GM19467 (cell line): ENCODE measurements around the gene OR6X1.
A peak's percentile ranks its signal among the peaks of the same experiment; 100 is the strongest.
"Not testable (repeated sequence)": the region's sequence is repeated elsewhere in the genome, so short reads cannot be mapped to it uniquely, and the experiment has no call there.

Experiments used
- ATAC-seq: cut with Tn5 transposase; IDR thresholded peaks from one replicate; pipeline ENCODE4 v1.9.1; 2021; ENCODE audit warnings: mild to moderate bottlenecking, moderate library complexity; ENCODE audit not compliant: unreplicated experiment

The OR6X1 gene

GRCh38 chr11:123755344-123755743 lies 1.0 kb upstream of the OR6X1 start:
- ATAC-seq: no peak

GRCh38 chr11:123753110-123753509 lies 1.2 kb downstream of the OR6X1 start:
- no peak for ATAC-seq

- ATAC-seq: no peak
Observed at GRCh38 chr11:123751781-123752180, 2.5 kb downstream of the OR6X1 start.

- ATAC-seq: not testable (repeated sequence)
Observed at GRCh38 chr11:123748349-123748748, 6.0 kb downstream of the OR6X1 start.

GRCh38 chr11:123745764-123746451 lies 8.4 kb downstream of the OR6X1 start:
- ATAC-seq: no peak

- no peak for ATAC-seq
Observed at GRCh38 chr11:123742724-123743120, 11.6 kb downstream of the OR6X1 start.

GRCh38 chr11:123742031-123742723 lies 12.1 kb downstream of the OR6X1 start:
- no peak for ATAC-seq

- ATAC-seq: peak; percentile 98
Observed at GRCh38 chr11:123741159-123742030, 12.9 kb downstream of the OR6X1 start, which contains the start of gene ZNF202. Gene ZNF202, minus strand, starts transcription at chr11:123741660. Its CDS starts 10,772 bp downstream, at chr11:123730888.

- ATAC-seq: no peak
Observed at GRCh38 chr11:123740787-123741158, 13.5 kb downstream of the OR6X1 start.

GRCh38 chr11:123738374-123738773 lies 15.9 kb downstream of the OR6X1 start:
- no peak for ATAC-seq

- no peak for ATAC-seq
Observed at GRCh38 chr11:123736769-123737168, 17.5 kb downstream of the OR6X1 start.

- no peak for ATAC-seq
Observed at GRCh38 chr11:123729602-123730001, 24.7 kb downstream of the OR6X1 start.

- ATAC-seq: no peak
Observed at GRCh38 chr11:123725995-123726655, 28.2 kb downstream of the OR6X1 start.

- no peak for ATAC-seq
Observed at GRCh38 chr11:123719452-123719851, 34.9 kb downstream of the OR6X1 start.

GRCh38 chr11:123718469-123718868 lies 35.8 kb downstream of the OR6X1 start:
- no peak for ATAC-seq

GRCh38 chr11:123718063-123718462 lies 36.3 kb downstream of the OR6X1 start:
- ATAC-seq: no peak

- ATAC-seq: not testable (repeated sequence)
Observed at GRCh38 chr11:123712627-123713026, 41.7 kb downstream of the OR6X1 start.

- ATAC-seq: no peak
Observed at GRCh38 chr11:123707606-123708205, 46.6 kb downstream of the OR6X1 start.

- no peak for ATAC-seq
Observed at GRCh38 chr11:123707206-123707605, 47.1 kb downstream of the OR6X1 start.

- no peak for ATAC-seq
Observed at GRCh38 chr11:123704341-123704740, 50.0 kb downstream of the OR6X1 start.
